ENCODE results near the gene CACNA1G. TPM values are rescaled to one million over a fixed set of nuclear protein-coding genes. Genes with fewer than 3 reads are reported as not detected.

The CACNA1G gene
- total RNA-seq, 1 experiment from 2014 or later = 6.7 TPM

DNA sequence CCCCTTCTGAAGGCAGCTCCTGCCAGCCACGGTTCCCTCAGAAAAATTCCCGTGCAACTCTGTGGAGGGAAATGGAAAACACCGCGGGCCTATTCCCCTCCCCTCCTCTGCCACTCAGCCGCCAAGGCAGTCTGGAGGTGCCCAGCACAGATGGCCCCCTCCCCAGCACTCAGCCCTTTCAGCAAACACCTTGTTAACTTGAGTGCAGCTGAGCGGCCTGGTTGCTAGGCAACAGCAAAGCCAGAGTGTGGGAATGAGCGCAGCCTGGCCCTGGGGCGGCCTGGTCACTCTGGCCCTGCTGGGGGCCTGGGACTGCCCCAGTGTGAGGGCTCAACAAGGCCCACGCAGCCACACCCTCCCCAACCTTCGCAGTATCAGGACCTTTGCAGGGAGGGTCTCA lies 32.8 kb downstream of the CACNA1G start (continued):
- TF ChIP-seq, protein P1, sequence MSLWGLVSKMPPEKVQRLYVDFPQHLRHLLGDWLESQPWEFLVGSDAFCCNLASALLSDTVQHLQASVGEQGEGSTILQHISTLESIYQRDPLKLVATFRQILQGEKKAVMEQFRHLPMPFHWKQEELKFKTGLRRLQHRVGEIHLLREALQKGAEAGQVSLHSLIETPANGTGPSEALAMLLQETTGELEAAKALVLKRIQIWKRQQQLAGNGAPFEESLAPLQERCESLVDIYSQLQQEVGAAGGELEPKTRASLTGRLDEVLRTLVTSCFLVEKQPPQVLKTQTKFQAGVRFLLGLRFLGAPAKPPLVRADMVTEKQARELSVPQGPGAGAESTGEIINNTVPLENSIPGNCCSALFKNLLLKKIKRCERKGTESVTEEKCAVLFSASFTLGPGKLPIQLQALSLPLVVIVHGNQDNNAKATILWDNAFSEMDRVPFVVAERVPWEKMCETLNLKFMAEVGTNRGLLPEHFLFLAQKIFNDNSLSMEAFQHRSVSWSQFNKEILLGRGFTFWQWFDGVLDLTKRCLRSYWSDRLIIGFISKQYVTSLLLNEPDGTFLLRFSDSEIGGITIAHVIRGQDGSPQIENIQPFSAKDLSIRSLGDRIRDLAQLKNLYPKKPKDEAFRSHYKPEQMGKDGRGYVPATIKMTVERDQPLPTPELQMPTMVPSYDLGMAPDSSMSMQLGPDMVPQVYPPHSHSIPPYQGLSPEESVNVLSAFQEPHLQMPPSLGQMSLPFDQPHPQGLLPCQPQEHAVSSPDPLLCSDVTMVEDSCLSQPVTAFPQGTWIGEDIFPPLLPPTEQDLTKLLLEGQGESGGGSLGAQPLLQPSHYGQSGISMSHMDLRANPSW (CRISPR knock-in tag; conservative IDR thresholded peaks at IDR 0.05; ENCODE audit: low read depth) = no peak
- TF ChIP-seq, protein P2, sequence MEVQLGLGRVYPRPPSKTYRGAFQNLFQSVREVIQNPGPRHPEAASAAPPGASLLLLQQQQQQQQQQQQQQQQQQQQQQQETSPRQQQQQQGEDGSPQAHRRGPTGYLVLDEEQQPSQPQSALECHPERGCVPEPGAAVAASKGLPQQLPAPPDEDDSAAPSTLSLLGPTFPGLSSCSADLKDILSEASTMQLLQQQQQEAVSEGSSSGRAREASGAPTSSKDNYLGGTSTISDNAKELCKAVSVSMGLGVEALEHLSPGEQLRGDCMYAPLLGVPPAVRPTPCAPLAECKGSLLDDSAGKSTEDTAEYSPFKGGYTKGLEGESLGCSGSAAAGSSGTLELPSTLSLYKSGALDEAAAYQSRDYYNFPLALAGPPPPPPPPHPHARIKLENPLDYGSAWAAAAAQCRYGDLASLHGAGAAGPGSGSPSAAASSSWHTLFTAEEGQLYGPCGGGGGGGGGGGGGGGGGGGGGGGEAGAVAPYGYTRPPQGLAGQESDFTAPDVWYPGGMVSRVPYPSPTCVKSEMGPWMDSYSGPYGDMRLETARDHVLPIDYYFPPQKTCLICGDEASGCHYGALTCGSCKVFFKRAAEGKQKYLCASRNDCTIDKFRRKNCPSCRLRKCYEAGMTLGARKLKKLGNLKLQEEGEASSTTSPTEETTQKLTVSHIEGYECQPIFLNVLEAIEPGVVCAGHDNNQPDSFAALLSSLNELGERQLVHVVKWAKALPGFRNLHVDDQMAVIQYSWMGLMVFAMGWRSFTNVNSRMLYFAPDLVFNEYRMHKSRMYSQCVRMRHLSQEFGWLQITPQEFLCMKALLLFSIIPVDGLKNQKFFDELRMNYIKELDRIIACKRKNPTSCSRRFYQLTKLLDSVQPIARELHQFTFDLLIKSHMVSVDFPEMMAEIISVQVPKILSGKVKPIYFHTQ (CRISPR knock-in tag; IDR thresholded peaks at IDR 0.05) = no peak
- TF ChIP-seq ZNF423 (CRISPR knock-in tag; IDR thresholded peaks at IDR 0.05) = no peak
- no peak for TF ChIP-seq FOXJ3 (CRISPR knock-in tag; IDR thresholded peaks at IDR 0.05; ENCODE audit: borderline replicate concordance)
- TF ChIP-seq IRF2 (CRISPR knock-in tag; IDR thresholded peaks at IDR 0.05; ENCODE audit: borderline replicate concordance, low read depth) = no peak
- TF ChIP-seq, protein P3, sequence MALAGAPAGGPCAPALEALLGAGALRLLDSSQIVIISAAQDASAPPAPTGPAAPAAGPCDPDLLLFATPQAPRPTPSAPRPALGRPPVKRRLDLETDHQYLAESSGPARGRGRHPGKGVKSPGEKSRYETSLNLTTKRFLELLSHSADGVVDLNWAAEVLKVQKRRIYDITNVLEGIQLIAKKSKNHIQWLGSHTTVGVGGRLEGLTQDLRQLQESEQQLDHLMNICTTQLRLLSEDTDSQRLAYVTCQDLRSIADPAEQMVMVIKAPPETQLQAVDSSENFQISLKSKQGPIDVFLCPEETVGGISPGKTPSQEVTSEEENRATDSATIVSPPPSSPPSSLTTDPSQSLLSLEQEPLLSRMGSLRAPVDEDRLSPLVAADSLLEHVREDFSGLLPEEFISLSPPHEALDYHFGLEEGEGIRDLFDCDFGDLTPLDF (CRISPR knock-in tag; IDR thresholded peaks at IDR 0.05) = no peak
- no peak for TF ChIP-seq PRRX2 (CRISPR knock-in tag; IDR thresholded peaks at IDR 0.05)

DNA sequence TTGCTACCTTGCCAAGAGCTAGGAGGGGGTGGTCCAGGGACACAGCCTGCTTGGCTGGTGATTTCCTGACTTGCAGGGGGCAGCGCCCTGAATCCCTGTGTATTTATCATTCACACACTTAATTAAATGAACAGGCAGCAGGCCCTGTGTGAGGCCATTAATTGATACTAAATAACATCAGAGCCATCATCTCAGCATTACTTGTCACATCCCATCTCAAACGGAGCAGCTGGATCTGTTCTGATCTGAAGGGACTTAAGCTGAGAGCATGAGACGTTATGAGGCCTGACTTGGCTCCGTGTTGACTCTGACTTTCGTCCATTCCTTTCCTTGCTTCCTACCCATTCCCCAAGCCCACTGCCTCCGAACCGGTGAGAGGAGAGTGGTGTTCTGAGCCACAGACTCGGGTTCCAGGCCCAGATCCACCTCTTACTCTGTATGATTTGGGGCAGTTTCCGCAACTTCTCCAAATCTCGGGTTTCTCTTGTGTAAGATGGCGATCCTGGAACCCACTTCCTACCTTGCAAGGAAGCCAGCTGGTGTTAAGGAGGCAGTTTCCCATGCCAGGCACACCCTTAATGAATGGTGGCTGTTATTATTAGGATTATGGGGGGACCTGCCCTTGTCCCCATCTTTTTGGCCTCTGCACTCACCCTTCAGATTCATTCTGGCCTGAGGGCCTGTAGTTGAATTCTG lies 33.8 kb downstream of the CACNA1G start:
- no peak overlapping the region for H3K4me3 Mint-ChIP-seq
- ChIA-PET POLR2A (no interaction called here), CTCF (no interaction called here)
- ATAC-seq (no peak), DNase-seq (ENCODE audit: low spot score) (no peak)
- H3K4me1 Mint-ChIP-seq = peaks cover 9% of the 10 kb centered on the region
- no peaks in the 10 kb centered on the region for H3K36me3 Mint-ChIP-seq
- no peak overlapping the region for H3K27ac Mint-ChIP-seq
- H3K27me3 Mint-ChIP-seq (ENCODE audit: low read depth) = no peaks in the 10 kb centered on the region
- no peaks in the 10 kb centered on the region for H3K9me3 Mint-ChIP-seq
- no peak for TF ChIP-seq SP1 (CRISPR knock-in tag; conservative IDR thresholded peaks at IDR 0.05)
- TF ChIP-seq, protein P4, sequence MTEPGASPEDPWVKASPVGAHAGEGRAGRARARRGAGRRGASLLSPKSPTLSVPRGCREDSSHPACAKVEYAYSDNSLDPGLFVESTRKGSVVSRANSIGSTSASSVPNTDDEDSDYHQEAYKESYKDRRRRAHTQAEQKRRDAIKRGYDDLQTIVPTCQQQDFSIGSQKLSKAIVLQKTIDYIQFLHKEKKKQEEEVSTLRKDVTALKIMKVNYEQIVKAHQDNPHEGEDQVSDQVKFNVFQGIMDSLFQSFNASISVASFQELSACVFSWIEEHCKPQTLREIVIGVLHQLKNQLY (CRISPR knock-in tag; IDR thresholded peaks at IDR 0.05) = no peak
- no peak for TF ChIP-seq HMGA2 (CRISPR knock-in tag; IDR thresholded peaks at IDR 0.05)
- no peak for TF ChIP-seq ZNF423 (CRISPR knock-in tag; IDR thresholded peaks at IDR 0.05)
- TF ChIP-seq CREM (CRISPR knock-in tag; IDR thresholded peaks at IDR 0.05) = no peak
- TF ChIP-seq, protein P5, sequence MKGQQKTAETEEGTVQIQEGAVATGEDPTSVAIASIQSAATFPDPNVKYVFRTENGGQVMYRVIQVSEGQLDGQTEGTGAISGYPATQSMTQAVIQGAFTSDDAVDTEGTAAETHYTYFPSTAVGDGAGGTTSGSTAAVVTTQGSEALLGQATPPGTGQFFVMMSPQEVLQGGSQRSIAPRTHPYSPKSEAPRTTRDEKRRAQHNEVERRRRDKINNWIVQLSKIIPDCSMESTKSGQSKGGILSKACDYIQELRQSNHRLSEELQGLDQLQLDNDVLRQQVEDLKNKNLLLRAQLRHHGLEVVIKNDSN (CRISPR knock-in tag; IDR thresholded peaks at IDR 0.05) = no peak
- TF ChIP-seq TEAD1 (CRISPR knock-in tag; IDR thresholded peaks at IDR 0.05) = no peak
- TF ChIP-seq, protein P6, sequence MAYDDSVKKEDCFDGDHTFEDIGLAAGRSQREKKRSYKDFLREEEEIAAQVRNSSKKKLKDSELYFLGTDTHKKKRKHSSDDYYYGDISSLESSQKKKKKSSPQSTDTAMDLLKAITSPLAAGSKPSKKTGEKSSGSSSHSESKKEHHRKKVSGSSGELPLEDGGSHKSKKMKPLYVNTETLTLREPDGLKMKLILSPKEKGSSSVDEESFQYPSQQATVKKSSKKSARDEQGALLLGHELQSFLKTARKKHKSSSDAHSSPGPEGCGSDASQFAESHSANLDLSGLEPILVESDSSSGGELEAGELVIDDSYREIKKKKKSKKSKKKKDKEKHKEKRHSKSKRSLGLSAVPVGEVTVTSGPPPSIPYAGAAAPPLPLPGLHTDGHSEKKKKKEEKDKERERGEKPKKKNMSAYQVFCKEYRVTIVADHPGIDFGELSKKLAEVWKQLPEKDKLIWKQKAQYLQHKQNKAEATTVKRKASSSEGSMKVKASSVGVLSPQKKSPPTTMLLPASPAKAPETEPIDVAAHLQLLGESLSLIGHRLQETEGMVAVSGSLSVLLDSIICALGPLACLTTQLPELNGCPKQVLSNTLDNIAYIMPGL (CRISPR knock-in tag; IDR thresholded peaks at IDR 0.05) = no peak
- TF ChIP-seq, protein P7, sequence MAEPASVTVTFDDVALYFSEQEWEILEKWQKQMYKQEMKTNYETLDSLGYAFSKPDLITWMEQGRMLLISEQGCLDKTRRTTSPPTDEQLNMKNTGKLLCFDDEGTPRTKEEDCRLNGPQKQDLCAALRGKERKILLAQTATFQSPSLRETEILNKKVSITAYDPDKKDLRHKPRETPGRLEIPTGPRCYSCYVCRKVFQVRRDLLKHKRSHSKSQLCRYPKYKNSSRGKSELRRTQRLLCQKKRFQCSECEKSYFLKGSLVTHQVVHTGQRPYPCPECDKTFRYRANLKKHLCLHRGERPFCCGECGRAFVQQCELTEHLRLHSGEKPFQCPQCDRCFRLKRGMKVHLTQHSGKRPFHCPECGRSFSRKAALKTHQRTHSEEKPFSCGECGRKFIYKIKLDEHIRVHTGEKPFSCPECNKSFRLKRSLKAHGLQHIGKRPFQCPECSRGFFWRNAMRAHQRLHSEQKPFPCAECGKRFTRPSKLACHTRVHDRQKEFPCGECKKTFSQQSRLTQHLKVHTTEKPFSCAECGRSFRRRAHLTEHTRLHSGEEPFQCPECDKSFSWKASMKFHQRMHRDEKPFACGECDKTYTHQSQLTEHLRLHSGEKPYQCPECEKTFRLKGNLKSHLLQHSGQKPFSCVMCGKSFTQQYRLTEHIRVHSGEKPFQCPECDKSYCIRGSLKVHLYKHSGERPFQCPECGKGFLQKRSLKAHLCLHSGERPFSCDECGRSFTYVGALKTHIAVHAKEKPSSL (CRISPR knock-in tag; conservative IDR thresholded peaks at IDR 0.05) = no peak
- no peak for TF ChIP-seq ZNF416 (CRISPR knock-in tag; IDR thresholded peaks at IDR 0.05)
- no peak for TF ChIP-seq FOXP1 (CRISPR knock-in tag; IDR thresholded peaks at IDR 0.05; ENCODE audit: borderline replicate concordance)
- TF ChIP-seq, protein P8, sequence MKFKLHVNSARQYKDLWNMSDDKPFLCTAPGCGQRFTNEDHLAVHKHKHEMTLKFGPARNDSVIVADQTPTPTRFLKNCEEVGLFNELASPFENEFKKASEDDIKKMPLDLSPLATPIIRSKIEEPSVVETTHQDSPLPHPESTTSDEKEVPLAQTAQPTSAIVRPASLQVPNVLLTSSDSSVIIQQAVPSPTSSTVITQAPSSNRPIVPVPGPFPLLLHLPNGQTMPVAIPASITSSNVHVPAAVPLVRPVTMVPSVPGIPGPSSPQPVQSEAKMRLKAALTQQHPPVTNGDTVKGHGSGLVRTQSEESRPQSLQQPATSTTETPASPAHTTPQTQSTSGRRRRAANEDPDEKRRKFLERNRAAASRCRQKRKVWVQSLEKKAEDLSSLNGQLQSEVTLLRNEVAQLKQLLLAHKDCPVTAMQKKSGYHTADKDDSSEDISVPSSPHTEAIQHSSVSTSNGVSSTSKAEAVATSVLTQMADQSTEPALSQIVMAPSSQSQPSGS (CRISPR knock-in tag; IDR thresholded peaks at IDR 0.05; ENCODE audit: borderline replicate concordance, low read depth) = no peak
- TF ChIP-seq, protein P9, sequence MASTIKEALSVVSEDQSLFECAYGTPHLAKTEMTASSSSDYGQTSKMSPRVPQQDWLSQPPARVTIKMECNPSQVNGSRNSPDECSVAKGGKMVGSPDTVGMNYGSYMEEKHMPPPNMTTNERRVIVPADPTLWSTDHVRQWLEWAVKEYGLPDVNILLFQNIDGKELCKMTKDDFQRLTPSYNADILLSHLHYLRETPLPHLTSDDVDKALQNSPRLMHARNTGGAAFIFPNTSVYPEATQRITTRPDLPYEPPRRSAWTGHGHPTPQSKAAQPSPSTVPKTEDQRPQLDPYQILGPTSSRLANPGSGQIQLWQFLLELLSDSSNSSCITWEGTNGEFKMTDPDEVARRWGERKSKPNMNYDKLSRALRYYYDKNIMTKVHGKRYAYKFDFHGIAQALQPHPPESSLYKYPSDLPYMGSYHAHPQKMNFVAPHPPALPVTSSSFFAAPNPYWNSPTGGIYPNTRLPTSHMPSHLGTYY (CRISPR knock-in tag; IDR thresholded peaks at IDR 0.05) = no peak
